GM06990 (cell line): ENCODE data around the gene GLIS1.

Experiments used
- DNase-seq: peaks from one replicate; pipeline ENCODE4 v3.0.0-alpha.2; 2011; ENCODE audit not compliant: insufficient read length; ENCODE audit errors: extremely low read depth
- H3K27me3 ChIP-seq: replicated peaks from 2 replicates; pipeline ENCODE4 v1.6.0; 2011; ENCODE audit warnings: low read length; ENCODE audit not compliant: control insufficient read depth, insufficient read depth
- H3K36me3 ChIP-seq: 2 replicates; pipeline ENCODE4 v1.5.1; 2011; ENCODE audit warnings: low read length; ENCODE audit not compliant: control insufficient read depth, insufficient read depth
- H3K4me3 ChIP-seq: replicated peaks from 2 replicates; pipeline ENCODE4 v1.5.1; 2011; ENCODE audit warnings: low read depth, mild to moderate bottlenecking, control low read depth, low read length
- TF ChIP-seq, protein P1 (sequence below): IDR thresholded peaks from 2 replicates; pipeline ENCODE4 v1.5.1; 2011; ENCODE audit warnings: low read length, control low read depth, mild to moderate bottlenecking, inconsistent platforms; ENCODE audit not compliant: insufficient read depth, poor library complexity, severe bottlenecking

Gene GLIS1

DNA sequence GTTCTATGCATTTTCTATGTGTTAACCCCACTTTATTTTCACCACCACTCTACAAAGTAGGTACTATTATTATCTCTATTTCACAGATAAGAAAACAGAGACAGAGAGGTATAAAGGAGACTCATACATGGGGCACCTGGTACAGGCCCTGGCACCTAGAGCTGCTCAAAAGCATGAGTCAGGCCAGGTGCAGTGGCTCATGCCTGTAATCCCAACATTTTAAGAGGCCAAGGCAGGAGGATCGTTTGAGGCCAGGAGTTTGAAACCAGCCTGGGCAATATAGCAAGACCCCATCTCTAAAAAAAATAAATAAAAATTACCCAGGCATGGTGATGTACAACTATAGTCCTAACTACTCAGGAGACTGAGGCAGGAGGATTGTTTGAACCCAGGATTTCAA, 35.8 kb downstream of the GLIS1 start:
- Histone ChIP-seq H3K27me3 (peaks cover 2% of the 10 kb centered on the region), H3K36me3 (no peaks in the 10 kb centered on the region), H3K4me3 (no peak overlapping the region)
- TF ChIP-seq, protein P1, sequence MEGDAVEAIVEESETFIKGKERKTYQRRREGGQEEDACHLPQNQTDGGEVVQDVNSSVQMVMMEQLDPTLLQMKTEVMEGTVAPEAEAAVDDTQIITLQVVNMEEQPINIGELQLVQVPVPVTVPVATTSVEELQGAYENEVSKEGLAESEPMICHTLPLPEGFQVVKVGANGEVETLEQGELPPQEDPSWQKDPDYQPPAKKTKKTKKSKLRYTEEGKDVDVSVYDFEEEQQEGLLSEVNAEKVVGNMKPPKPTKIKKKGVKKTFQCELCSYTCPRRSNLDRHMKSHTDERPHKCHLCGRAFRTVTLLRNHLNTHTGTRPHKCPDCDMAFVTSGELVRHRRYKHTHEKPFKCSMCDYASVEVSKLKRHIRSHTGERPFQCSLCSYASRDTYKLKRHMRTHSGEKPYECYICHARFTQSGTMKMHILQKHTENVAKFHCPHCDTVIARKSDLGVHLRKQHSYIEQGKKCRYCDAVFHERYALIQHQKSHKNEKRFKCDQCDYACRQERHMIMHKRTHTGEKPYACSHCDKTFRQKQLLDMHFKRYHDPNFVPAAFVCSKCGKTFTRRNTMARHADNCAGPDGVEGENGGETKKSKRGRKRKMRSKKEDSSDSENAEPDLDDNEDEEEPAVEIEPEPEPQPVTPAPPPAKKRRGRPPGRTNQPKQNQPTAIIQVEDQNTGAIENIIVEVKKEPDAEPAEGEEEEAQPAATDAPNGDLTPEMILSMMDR, result no peak
- no peak for DNase-seq

DNA sequence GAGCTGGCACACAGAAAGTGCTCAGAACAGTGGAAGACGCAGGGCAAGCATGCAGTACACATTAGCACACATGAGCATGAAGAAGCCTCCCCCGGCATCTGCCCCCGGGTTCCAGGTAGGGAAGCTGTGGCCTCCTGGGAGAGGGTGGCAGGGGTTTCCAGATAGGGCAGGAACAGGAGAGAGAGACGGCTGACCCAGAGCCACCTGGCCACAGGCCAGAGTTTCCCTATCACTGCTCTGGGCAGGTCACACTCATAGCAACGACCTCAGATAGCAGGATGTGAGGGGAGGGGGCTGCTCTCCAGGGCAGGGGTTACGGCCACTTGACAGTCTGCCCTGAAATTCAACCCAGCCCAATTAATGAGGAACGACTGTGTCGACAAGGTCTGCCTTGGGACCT, 36.6 kb downstream of the GLIS1 start:
- DNase-seq, result no peak
- TF ChIP-seq, protein P1, result no peak
- H3K4me3 ChIP-seq, result no peak overlapping the region
- peaks cover 3% of the 10 kb centered on the region for H3K27me3 ChIP-seq
- H3K36me3 ChIP-seq, result no peaks in the 10 kb centered on the region

DNA sequence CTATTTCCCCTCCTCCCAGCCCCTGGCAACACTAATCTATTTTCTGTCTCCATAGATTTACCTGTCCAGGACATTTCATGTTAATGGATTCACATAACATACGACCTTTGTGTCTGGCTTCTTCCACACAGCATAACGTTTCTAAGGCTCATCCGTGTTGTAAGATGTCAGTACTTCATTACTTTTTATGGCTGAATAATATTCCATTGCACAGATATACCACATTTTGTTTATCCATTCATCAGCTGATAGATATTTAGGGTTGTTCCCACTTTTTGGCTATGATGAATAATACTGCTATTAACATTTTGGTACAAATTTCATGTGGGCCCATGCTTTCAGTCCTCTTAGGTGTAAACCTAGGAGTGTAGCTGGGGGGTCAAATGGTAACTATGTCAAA, 38.2 kb downstream of the GLIS1 start:
- H3K27me3 ChIP-seq, result peaks cover 3% of the 10 kb centered on the region
- TF ChIP-seq, protein P1, result no peak
- H3K4me3 ChIP-seq, result no peak overlapping the region
- no peak for DNase-seq
- H3K36me3 ChIP-seq, result no peaks in the 10 kb centered on the region

DNA sequence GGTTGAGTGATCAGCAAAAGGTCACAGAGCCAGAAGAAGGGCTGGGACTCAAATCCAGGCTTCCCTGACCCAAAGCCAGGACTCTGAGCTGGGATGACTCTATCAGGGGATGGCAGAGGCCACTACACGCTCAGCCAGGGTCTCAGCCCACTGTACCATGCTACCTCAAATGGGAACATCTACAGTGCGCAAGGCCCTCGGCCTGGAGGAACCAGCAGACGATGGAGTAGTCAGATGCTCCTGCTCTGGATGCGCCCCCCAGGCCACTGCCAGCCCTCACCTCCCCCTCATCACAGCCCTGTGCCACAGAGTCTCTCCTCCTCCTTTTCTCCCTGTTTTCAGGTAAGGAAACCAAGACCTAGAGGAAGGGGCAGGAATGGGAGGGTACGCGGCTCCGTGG, 39.0 kb downstream of the GLIS1 start:
- TF ChIP-seq, protein P1, result no peak
- no peak for DNase-seq
- Histone ChIP-seq H3K27me3 (peaks cover 3% of the 10 kb centered on the region), H3K4me3 (no peak overlapping the region), H3K36me3 (no peaks in the 10 kb centered on the region)

DNA sequence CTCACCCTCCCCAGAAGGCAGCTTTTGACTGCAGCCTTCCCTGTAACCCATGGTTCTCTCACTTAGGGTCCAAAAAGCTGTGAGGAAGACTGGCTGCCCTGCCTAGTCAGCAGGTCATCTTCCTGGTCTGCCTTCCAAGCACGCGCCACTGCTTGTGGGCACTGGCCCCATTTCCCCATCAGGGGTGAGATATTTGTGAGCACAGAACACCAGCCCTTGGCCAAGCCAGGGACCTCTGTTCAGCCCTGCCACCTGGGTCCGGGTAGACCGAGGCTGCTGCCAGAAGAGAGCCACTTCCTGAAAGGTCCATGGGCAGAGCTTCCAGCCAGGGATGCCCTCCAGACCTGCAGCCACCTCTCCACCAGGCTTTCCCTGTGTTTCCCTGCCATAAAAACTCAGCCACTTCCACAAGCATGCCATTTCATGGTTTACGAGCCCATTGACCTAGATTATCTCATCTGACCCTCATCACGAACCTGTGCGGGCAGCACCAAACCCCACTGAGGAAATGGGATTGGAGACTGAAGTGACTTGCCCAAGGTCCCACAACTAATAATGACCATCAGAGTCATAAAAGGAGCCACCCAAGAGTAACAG, 40.5 kb downstream of the GLIS1 start:
- TF ChIP-seq, protein P1, result no peak
- no peak overlapping the region for H3K4me3 ChIP-seq
- H3K27me3 ChIP-seq, result peaks cover 2% of the 10 kb centered on the region
- no peaks in the 10 kb centered on the region for H3K36me3 ChIP-seq
- DNase-seq, result no peak
